NCI-H146 treated with DMSO at 0.1 percent for 48 hours (cell line): Measurements from ENCODE around the gene MAIP1.

Source experiments
- DNase-seq: peaks from one replicate; lab custom pipeline; 2025; ENCODE audit not compliant: unreplicated experiment; lab: John Stamatoyannopoulos, UW

Gene MAIP1

GRCh38 chr2:199988151-199988550 is 32.8 kb downstream of the MAIP1 start:
- no peak for DNase-seq

GRCh38 chr2:199989822-199990221 is 34.4 kb downstream of the MAIP1 start:
- DNase-seq: no peak

- no peak for DNase-seq
Measured at GRCh38 chr2:199991691-199992090, 36.3 kb downstream of the MAIP1 start.

GRCh38 chr2:199992296-199992695 is 36.9 kb downstream of the MAIP1 start:
- no peak for DNase-seq

GRCh38 chr2:199994371-199994770 is 39.0 kb downstream of the MAIP1 start:
- no peak for DNase-seq

- no peak for DNase-seq
Measured at GRCh38 chr2:199994896-199995295, 39.5 kb downstream of the MAIP1 start.

- DNase-seq: no peak
Measured at GRCh38 chr2:199997296-199997695, 41.9 kb downstream of the MAIP1 start.

GRCh38 chr2:199999166-199999565 is 43.8 kb downstream of the MAIP1 start:
- DNase-seq: no peak

- DNase-seq: no peak
Measured at GRCh38 chr2:200000444-200001163, 45.2 kb downstream of the MAIP1 start.

- no peak for DNase-seq
Measured at GRCh38 chr2:200003444-200003843, 48.1 kb downstream of the MAIP1 start.

- no peak for DNase-seq
Measured at GRCh38 chr2:200005675-200006074, 50.3 kb downstream of the MAIP1 start.

- DNase-seq: no peak
Measured at GRCh38 chr2:200007306-200007705, 51.9 kb downstream of the MAIP1 start.

- no peak for DNase-seq
Measured at GRCh38 chr2:200012401-200012800, 57.0 kb downstream of the MAIP1 start.
